Heart right ventricle (tissue), 16 donors: ENCODE results near the gene TTC32. TPM values are rescaled to one million over a fixed set of nuclear protein-coding genes. Genes with fewer than 3 reads are reported as not detected.

ENCODE experiments used
- ATAC-seq, 8 donors: fragments of 200-7000 bp; cut with Tn5 transposase; one replicate each; pipeline ENCODE4 v1.9.1; 2020; ENCODE audit warnings: mild to moderate bottlenecking in 8 of 8, moderate library complexity in 8 of 8, moderate number of reproducible peaks in 1 of 8
- DNase-seq, 2 donors: peaks; one replicate each; pipeline ENCODE4 v3.0.0-alpha.2; 2020
- H3K27ac ChIP-seq, 10 donors: fragments of 200-600 bp; sonication (generic) in 2 of 10; one replicate each; pipeline versions ENCODE4 v1.5.0 to v1.8.0; 2020 to 2022; ENCODE audit warnings: mild to moderate bottlenecking in 3 of 10
- H3K27me3 ChIP-seq, 7 donors: fragments of 200-600 bp; one replicate each; pipeline ENCODE4 v1.8.0; 2021 to 2022; ENCODE audit warnings: mild to moderate bottlenecking in 2 of 7
- H3K36me3 ChIP-seq, 9 donors: fragments of 200-600 bp; sonication (generic) in 1 of 9; one replicate each; pipeline versions ENCODE4 v1.5.0 to v1.8.0; 2020 to 2022; ENCODE audit warnings: mild to moderate bottlenecking in 2 of 9
- H3K4me1 ChIP-seq, 9 donors: fragments of 200-600 bp; sonication (generic) in 1 of 9; one replicate each; pipeline versions ENCODE4 v1.5.0 to v1.8.0; 2020 to 2022; ENCODE audit warnings: mild to moderate bottlenecking in 4 of 9
- H3K4me3 ChIP-seq, 10 donors: fragments of 200-600 bp; sonication (generic) in 2 of 10; one replicate each; pipeline versions ENCODE4 v1.5.0 to v1.8.0; 2020 to 2022; ENCODE audit warnings: mild to moderate bottlenecking in 7 of 10, moderate library complexity in 2 of 10
- H3K9me3 ChIP-seq, 11 donors: fragments of 200-600 bp in 10 of 11; sonication (generic) in 2 of 11; one replicate each; pipeline versions ENCODE4 v1.5.0 to v1.8.0; 2013 to 2022; ENCODE audit warnings: mild to moderate bottlenecking in 2 of 11, control low read depth in 1 of 11, moderate library complexity in 1 of 11
- CTCF ChIP-seq, 9 donors: fragments of 200-600 bp; sonication (generic) in 2 of 9; IDR thresholded peaks; one replicate each; pipeline versions ENCODE4 v1.5.0 to v1.8.0; 2021 to 2022; ENCODE audit warnings: antibody characterized with exemption in 9 of 9, mild to moderate bottlenecking in 5 of 9, moderate library complexity in 1 of 9
- WGBS, 2 donors: extraction: QIAGEN DNeasy Blood & Tissue Kit; methylation state at CpG; one replicate each; pipeline ENCODE4 v1.1.7; 2013; ENCODE audit warnings: inconsistent platforms in 1 of 2; 5-methylcytosine and 5-hydroxymethylcytosine counted together
- intact Hi-C, 10 donors: fragments of 100-400 bp; cut with DNase I; formaldehyde crosslinking; loops; one replicate each; pipeline versions ENCODE4 v1.11.1 to v1.14.2; 2022
- polyA plus RNA-seq, 2 donors: library from polyadenylated mRNA; stranded (reverse); fragments of 200-250 nt; gene quantifications; one replicate each; pipeline ENCODE4 v1.2.3, GENCODE V29; 2013
- total RNA-seq, 10 donors: library from RNA; stranded (reverse); fragmentation: NEBNext Ultra II Directional in 3 of 10; extraction: Animal tissue kit (Norgen Biotek cat#: 25700) in 3 of 10; gene quantifications; one replicate each; pipeline versions ENCODE4 v1.2.1 to v1.2.4, GENCODE V29; 2021 to 2023
- donor health status: Arrhythmogenic right ventricular cardiomyopathy.
- donor health status: ischemic (EF 13 %, LVEDD 7.1; RV severe dilation, severe dysfunction).
- donor health status: healthy with polysubstance abuse.
- donor health status: DM: no; HTN: yes; CAD: no.
- donor health status: DM: no; HTN: no; CAD: no.
- donor health status: ischemic (EF 25% LVEDD 6.9; RV normal size, moderate dysfunction).
- donor health status: ischemic (EF 25% LVEDD 5.7; RV mildly dilated, moderate dysfunction).
- donor health status: healthy.
- donor health status: DM: yes; HTN: yes; CAD: no.
- donor health status: Ischemic cardiomyopathy.
- donor health status: ischemic (EF 35%, LVEDD 5.7; RV mildly dilated, moderate dysfunction).
- donor health status: nonischemic (EF 11% LVEDD 7.7; RV severe dilation, severe dysfunction).
- donor health status: DM: yes; HTN: yes; CAD: no.
- donor health status: PGD.
- donor health status: ischemic (EF 29% LVEDD 5.4; RV normal size, mild dysfunction).
- donor health status: nonischemic (EF 23%, LVEDD 6.1; RV moderate dilation, normal function).

Gene TTC32
- total and polyA plus RNA-seq, 12 donors: 3.4 to 27.7 (median 6.4) TPM

DNA sequence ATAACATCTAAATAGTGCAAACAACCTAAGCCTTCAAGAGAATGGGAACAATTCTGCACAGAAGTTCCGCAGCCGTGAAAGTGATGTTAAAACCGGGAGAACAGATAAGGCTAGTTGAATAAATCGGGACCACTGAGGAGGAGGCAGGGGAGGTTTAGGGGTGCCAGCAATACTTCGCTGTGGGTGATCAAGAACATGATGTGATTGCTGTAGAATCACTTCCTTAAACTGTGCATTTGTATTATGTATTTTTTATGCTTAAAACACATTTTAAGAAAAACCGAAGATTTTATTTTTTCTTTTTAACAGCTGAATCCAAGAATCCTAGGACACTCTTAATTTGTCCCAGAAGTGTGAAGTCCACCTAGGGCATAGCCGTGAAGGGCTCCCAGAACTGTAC lies 33.6 kb downstream of the TTC32 start:
- WGBS, 2 donors: 77 to 83% methylated on average over 7 of the region's 7 CpGs
- intact Hi-C loops: loop anchor here in 7 of 10 donors (10.0 kb wide), 10 partner anchors 93 to 1483 kb away; partner anchors contain the start of gene OSR1 (in 1 of the 7)
- Histone ChIP-seq H3K27ac (peak overlapping the region in 1 of 10 donors; percentile 59), H3K9me3 (no peaks in the 10 kb centered on the region), H3K27me3 (peaks cover 0 to 7% (median 0%) of the 10 kb centered on the region in 7 donors), H3K4me1 (peaks cover 0 to 22% (median 12%) of the 10 kb centered on the region in 9 donors), H3K36me3 (no peaks in the 10 kb centered on the region), H3K4me3 (peak overlapping the region in 9 of 10 donors; percentile 35 to 60 (median 53))
- no peak for TF ChIP-seq CTCF (IDR thresholded peaks at IDR 0.05)
- no peak for DNase-seq
- ATAC-seq: no peak

GRCh38 chr2:19866771-19867170 lies 35.0 kb downstream of the TTC32 start:
- intact Hi-C loops: loop anchor here in 7 of 10 donors (10.0 kb wide), 10 partner anchors 92 to 1482 kb away; partner anchors contain the start of gene OSR1 (in 1 of the 7)
- DNase-seq: no peak
- Histone ChIP-seq H3K36me3 (no peaks in the 10 kb centered on the region), H3K27ac (no peak overlapping the region), H3K4me3 (no peak overlapping the region), H3K27me3 (peaks cover 0 to 7% (median 0%) of the 10 kb centered on the region in 7 donors), H3K9me3 (no peaks in the 10 kb centered on the region), H3K4me1 (peaks cover 0 to 23% (median 13%) of the 10 kb centered on the region in 9 donors)
- no peak for ATAC-seq
- WGBS, 2 donors: 94 to 98% methylated on average over 2 of the region's 2 CpGs
- TF ChIP-seq CTCF (IDR thresholded peaks at IDR 0.05): no peak

DNA sequence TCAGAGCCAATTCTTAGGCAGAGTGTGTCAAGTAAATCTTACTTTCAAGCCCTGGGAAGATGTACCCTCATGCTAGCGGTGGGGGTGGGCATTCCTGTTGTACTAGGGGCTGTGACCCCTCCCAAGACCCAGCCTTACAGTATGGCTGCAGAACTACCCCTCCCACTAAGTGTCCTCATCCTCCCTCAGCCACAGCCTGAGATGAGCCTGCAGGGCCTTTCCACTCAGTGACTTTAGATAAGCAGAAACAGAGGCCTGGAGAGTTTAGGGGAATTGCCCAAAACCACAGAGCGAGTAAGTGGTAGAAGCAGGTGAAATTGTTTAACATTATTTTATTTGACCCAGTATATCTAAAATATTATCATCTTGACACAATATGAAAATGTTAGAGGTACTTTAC lies 36.6 kb downstream of the TTC32 start:
- H3K4me1 ChIP-seq: peaks cover 0 to 23% (median 13%) of the 10 kb centered on the region in 9 donors
- ATAC-seq (no peak), DNase-seq (no peak)
- intact Hi-C loops: loop anchor here in 7 of 10 donors (10.0 kb wide), 10 partner anchors 90 to 1480 kb away; partner anchors contain the start of gene OSR1 (in 1 of the 7)
- H3K27ac ChIP-seq: no peak overlapping the region
- TF ChIP-seq CTCF (IDR thresholded peaks at IDR 0.05): no peak
- 92 to 93% methylated on average over 2 of the region's 2 CpGs for WGBS, 2 donors
- no peaks in the 10 kb centered on the region for H3K9me3 ChIP-seq
- peaks cover 0 to 7% (median 0%) of the 10 kb centered on the region in 7 donors for H3K27me3 ChIP-seq
- H3K36me3 ChIP-seq: no peaks in the 10 kb centered on the region
- no peak overlapping the region for H3K4me3 ChIP-seq

DNA sequence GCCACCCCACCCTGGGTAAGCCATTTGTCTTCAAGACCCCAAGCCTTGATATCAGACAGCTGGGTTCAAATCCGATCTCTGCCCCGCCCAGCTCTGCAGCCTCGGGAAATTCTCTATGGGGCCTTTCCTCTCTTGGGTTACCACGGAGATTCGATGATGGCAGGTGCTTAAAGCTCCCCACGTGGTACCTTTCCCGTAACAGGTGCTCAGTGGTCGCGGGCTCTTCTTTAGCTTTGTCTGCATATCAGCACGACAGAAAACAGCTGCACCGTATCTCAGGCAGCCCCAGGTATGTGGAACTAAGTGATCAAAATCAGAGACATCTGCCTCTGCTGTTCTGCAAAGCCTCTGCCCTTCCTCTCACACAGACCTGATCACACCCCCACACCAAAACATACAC lies 37.4 kb downstream of the TTC32 start:
- H3K9me3 ChIP-seq: no peaks in the 10 kb centered on the region
- H3K27ac ChIP-seq: no peak overlapping the region
- H3K4me1 ChIP-seq: peaks cover 0 to 22% (median 13%) of the 10 kb centered on the region in 9 donors
- no peak for ATAC-seq
- no peak for DNase-seq
- TF ChIP-seq CTCF (IDR thresholded peaks at IDR 0.05): no peak
- no peak overlapping the region for H3K4me3 ChIP-seq
- intact Hi-C loops: loop anchor here (5.0 to 10.0 kb wide), 18 partner anchors 90 to 1480 kb away; partner anchors contain the start of gene OSR1 (in 1 of the 10)
- H3K27me3 ChIP-seq: peaks cover 0 to 7% (median 0%) of the 10 kb centered on the region in 7 donors
- H3K36me3 ChIP-seq: no peaks in the 10 kb centered on the region
- 81 to 85% methylated on average over 11 of the region's 11 CpGs for WGBS, 2 donors
